Activated CD8-positive, alpha-beta memory T cell treated with anti-CD3 and anti-CD28 coated beads for 36 hours (primary cell): ENCODE measurements around the gene ZSCAN21. TPM values are rescaled to one million over a fixed set of nuclear protein-coding genes. Genes with fewer than 3 reads are reported as not detected.

Source experiments
- CTCF ChIA-PET: fragments of 350-600 bp; sonication (Branson Sonifier 250); formaldehyde crosslinking; loops from one replicate; lab custom pipeline; 2021; ENCODE audit warnings: antibody characterized with exemption; lab: Charles Lee
- POLR2A ChIA-PET: fragments of 350-600 bp; sonication (Branson Sonifier 250); formaldehyde crosslinking; loops from one replicate; lab custom pipeline; 2021; ENCODE audit warnings: antibody characterized with exemption; lab: Charles Lee
- total RNA-seq, 2 experiments: library from RNA; stranded (reverse); gene quantifications; one replicate each; pipeline ENCODE4 v1.2.3, GENCODE V29; 2021

Gene ZSCAN21
- total RNA-seq, 2 experiments from 2014 or later, result 9.6 to 9.9 TPM

DNA sequence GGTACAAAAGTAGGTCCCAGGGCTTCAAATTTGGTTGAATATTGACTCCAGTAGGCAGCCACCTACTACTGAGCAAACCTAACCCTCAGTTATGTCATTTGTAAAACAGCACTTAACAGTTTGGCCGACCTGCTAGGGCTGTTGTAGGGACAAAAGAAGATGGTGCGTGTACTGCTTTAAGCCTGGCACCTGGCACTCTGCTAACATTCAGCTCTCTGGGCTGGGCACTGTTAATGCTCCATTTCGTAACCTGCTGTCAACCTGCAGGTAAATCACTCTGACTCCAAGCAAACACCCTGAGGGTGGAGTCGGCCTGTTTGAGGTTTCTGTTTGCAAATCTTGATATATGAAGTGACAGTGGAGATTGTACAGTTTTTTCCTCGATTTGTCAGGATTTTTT is 27.0 kb upstream of the ZSCAN21 start:
- ChIA-PET CTCF (no interaction called here), POLR2A (interaction anchor here (0.7 kb wide), 1 partner anchor 126 kb away, joined by 3 read pairs; the partner anchor contains the start of gene LAMTOR4)

DNA sequence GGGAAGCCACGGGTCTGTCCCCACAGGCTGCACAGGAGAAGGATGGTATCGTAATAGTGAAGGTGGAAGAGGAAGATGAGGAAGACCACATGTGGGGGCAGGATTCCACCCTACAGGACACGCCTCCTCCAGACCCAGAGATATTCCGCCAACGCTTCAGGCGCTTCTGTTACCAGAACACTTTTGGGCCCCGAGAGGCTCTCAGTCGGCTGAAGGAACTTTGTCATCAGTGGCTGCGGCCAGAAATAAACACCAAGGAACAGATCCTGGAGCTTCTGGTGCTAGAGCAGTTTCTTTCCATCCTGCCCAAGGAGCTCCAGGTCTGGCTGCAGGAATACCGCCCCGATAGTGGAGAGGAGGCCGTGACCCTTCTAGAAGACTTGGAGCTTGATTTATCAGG is 26.0 kb upstream of the ZSCAN21 start:
- POLR2A ChIA-PET, result no interaction called here
- CTCF ChIA-PET, result interaction anchor here (1.0 kb wide), 1 partner anchor 611 kb away, joined by 3 read pairs; no protein-coding TSS in a partner anchor

DNA sequence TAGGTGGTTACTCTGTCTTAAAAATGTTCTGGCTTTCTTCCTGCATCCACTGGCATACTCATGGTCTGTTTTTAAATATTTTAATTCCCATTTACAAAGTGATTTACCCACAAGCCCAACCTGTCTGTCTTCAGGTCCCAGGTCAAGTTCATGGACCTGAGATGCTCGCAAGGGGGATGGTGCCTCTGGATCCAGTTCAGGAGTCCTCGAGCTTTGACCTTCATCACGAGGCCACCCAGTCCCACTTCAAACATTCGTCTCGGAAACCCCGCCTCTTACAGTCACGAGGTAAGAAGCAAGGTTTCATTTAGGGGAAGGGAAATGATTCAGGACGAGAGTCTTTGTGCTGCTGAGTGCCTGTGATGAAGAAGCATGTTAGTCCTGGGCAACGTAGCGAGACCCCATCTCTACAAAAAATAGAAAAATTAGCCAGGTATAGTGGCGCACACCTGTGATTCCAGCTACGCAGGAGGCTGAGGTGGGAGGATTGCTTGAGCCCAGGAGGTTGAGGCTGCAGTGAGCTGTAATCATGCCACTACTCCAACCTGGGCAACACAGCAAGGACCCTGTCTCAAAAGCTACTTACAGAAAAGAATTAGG is 25.5 kb upstream of the ZSCAN21 start:
- CTCF ChIA-PET, result interaction anchor here (0.9 to 1.0 kb wide), 2 partner anchors 34 to 610 kb away, joined by 3 read pairs; no protein-coding TSS in a partner anchor

DNA sequence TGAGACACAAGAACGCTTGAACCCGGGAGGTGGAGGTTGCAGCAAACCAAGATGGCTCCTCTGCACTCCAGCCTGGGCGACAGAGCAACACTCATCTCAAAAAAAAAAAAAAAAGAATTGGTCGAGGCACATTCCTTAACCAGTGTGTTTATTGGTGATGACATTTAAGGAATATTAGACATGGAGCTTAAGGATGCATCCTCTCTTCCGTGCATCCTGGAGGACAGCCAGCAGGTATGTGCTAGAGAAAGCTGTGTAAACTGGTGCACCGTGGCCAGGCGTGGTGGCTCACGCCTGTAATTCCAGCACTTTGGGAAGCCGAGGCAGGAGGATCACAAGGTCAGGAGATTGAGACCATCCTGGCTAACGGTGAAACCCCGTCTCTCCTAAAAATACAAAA is 22.4 kb upstream of the ZSCAN21 start:
- ChIA-PET POLR2A (interaction anchor here (0.6 to 0.9 kb wide), 2 partner anchors 11 to 55 kb away, joined by 4 read pairs; no protein-coding TSS in a partner anchor), CTCF (interaction anchor here (0.7 kb wide), 1 partner anchor 99 kb away, joined by 5 read pairs; no protein-coding TSS in a partner anchor)

More for the DNA sequence above, 25.5 kb upstream of the ZSCAN21 start:
- POLR2A ChIA-PET, result no interaction called here

DNA sequence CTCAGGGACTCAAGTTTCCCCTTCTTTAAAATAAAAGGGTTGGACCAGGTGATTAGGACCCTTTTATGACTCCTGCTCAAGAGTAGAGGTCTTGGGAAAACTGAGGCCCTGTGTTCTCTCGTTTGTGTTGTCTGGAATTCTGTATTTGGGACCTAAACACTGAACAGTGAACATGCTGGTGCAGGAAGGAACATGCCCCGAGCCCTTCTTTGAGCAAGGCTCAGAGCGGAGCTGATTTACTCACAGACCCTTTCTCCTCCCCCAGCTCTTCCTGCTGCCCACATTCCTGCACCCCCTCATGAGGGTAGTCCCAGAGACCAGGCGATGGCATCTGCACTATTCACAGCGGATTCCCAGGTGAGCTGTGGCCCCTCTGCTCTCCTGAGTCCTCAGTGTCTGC is 20.0 kb upstream of the ZSCAN21 start:
- POLR2A ChIA-PET, result interaction anchor here (1.1 kb wide), 1 partner anchor 10 kb away, joined by 4 read pairs; no protein-coding TSS in a partner anchor
- CTCF ChIA-PET, result interaction anchor here (0.6 kb wide), 1 partner anchor 8 kb away, joined by 4 read pairs; no protein-coding TSS in a partner anchor

DNA sequence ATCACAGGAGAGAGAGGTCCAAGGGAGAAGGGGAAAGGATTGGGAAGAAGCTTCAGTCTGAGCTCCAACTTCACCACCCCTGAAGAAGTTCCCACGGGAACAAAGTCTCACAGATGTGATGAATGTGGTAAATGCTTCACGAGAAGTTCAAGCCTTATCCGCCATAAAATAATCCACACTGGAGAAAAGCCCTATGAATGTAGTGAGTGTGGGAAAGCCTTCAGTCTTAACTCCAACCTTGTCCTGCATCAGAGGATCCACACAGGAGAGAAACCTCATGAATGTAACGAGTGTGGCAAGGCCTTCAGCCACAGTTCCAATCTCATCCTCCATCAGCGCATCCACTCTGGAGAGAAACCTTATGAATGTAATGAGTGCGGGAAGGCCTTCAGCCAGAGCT is 16.0 kb upstream of the ZSCAN21 start:
- ChIA-PET CTCF (no interaction called here), POLR2A (no interaction called here)

DNA sequence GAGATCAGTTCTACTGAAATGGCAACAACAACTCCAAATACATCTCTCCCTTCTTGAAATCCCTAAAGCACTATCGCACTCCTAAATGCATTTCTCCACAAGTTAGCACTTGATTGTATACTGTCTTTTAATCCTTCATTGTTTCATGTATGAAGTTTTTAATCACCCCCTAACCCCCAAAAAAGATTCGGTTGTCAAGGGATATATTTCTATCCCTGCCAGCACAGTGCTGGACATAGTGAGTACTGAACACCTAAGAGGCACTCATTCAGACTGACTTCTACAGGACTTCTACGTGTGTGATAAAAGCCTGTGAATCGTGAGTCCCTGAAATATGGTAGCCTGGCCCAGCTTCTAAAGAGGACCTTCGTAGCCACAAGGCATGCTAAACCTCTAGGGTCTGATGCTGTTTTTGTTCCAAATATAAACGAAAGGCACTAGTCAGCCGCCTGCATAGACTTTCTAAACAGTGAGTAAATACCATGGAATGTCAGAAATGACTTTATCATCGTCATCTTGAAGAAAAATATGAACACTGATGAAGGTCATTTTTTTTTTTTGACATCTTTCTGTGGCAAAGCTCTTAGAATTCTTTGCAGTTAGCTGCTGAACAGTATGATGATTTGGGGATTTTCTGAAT is 14.6 kb upstream of the ZSCAN21 start:
- ChIA-PET CTCF (no interaction called here), POLR2A (no interaction called here)

DNA sequence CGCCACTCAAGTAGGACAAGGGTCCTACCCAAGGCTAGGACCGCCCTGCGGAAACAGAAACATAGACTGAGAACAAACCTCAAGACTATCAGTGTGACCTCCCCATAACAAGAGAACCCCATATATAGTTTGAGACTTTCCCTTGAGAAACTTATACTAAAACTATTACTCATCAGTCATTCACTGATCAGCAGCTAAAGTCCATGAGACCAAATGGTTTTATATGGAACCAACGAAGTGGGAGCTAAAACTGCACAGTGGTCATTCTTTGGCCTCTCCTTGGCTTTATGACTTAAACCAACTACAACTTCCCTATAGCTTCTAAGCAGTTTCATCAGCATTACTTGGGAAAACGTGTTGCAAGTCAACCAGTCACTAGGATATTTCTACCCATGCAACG is 13.7 kb upstream of the ZSCAN21 start:
- CTCF ChIA-PET, result no interaction called here
- POLR2A ChIA-PET, result no interaction called here

DNA sequence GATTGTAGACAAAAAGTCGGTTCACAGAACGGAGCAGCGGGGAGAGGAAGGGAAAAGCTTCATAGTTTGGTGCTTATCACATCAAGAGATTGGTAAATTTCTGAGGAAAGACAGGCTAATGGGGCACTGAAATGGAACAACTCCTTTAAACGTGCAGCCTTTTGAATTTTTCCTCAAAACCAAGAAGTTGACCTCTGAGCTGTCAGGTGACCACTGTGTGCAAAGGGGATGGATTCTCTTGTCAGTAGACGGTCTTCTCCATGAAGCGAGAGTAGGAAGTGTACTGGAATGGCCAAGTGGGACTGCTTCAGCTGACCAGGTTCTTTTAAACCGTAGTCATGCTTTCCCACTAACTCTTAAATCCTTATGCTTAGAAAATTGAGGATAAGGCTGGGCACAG is 11.2 kb upstream of the ZSCAN21 start:
- CTCF ChIA-PET, result interaction anchor here (1.3 kb wide), 1 partner anchor 52 kb away, joined by 3 read pairs; no protein-coding TSS in a partner anchor
- POLR2A ChIA-PET, result no interaction called here

DNA sequence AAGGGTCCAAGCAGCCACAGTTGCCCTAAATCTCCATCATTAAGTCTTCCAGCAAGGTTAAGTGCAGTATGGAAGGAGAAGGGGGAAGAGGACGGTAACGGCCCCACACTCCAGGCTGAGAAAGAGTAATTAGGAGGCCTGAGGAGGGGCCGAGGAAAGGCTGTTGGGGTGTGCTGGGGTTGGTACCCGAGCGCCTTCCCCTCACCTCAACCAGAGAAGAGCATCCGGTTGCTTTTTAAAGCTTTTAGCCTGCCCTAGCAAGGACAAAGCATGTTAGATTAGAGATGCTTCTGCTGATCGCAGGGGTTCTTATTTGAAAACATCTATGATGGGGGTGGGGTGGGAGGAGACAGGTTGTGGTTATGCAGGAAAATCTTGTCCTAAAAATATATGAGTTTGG is 9.0 kb upstream of the ZSCAN21 start:
- POLR2A ChIA-PET, result no interaction called here

DNA sequence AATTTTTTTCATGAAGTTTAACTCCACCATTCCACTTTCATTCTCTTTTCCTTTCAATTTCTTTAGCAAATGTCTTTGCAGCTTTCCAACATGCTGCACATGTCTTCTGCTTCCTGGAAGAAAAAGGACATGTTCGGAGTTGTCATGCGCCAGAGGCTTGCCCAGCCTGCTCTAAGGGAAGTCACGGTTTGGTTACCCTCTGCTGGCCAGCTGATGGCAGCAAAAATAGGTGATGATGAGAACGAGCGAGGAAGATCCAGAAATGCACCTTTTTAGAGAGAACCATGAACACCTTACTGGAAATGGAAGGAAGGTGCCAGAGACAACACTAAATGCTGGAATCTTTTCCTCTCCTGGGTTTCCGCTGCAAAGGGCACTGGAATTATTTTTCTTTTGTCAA is 4.9 kb upstream of the ZSCAN21 start:
- CTCF ChIA-PET, result interaction anchor here (0.8 kb wide), 1 partner anchor 303 kb away, joined by 5 read pairs; no protein-coding TSS in a partner anchor

More for the DNA sequence above, 9.0 kb upstream of the ZSCAN21 start:
- CTCF ChIA-PET, result no interaction called here

DNA sequence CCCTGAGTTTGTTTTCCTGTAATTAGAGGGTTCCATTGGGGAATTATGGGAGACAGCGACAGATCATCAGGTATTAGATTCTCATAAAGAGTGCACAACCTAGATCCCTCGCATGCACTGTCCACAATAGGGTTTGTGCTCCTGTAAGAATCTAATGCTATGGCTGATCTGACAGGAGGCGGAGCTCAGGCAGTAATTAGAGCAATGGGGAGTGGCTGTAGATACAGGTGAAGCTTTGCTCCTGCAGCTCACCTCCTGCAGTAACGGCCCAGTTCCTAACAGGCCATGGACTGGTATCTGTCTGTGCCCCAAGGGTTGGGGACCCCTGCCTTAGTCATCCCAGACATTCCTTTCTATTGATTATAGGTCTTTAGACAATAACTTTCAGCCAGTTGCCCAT is 894 bp upstream of the ZSCAN21 start:
- ChIA-PET CTCF (interaction anchor here (0.7 to 1.8 kb wide), 3 partner anchors 32 to 57 kb away, joined by 3 to 4 read pairs (median 3); no protein-coding TSS in a partner anchor), POLR2A (interaction anchor here (0.6 kb wide), 2 partner anchors 12 to 22 kb away, joined by 3 to 5 read pairs; no protein-coding TSS in a partner anchor)

More for the DNA sequence above, 4.9 kb upstream of the ZSCAN21 start:
- POLR2A ChIA-PET, result no interaction called here

DNA sequence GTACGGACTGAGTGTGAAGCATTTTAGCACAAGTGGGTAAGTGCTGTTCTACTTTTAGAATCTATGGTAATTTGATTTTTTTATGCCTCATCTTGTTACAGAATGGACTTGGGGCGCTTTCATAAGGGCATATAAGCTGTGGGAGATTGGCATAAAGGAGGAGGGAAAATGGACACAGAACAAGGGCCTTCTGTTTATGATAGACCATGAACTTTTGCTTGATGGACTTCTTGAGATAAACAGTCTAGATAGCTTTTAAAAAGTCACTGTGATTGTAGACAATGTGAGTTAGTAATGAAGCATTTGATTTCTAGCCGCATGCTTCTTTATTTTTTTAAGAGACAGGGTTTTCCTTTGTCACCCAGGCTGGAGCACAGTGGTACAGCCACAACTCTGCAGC is 2.0 kb downstream of the ZSCAN21 start:
- CTCF ChIA-PET, result interaction anchor here (0.7 kb wide), 1 partner anchor 64 kb away, joined by 3 read pairs; no protein-coding TSS in a partner anchor
- POLR2A ChIA-PET, result interaction anchor here (0.6 to 1.2 kb wide), 2 partner anchors 25 to 41 kb away, joined by 3 read pairs; no protein-coding TSS in a partner anchor

DNA sequence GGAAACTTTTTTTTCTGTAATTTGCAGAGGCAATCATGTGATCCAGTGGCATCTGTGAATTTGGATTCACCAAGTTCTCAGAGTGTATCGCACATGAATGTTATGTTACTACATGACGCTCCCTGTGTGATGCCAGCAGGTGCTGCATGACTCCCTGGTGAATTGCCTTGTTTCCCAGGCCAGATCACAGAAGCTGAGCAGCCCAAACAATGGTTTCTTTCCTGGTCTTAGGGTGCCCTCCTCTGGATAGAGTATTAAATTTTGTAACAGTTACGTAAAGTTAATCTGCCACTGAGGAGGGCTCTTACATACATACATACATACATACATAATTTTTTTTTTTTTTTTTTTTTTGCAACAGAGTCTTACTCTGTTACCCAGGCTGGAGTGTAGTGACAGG is 3.6 kb downstream of the ZSCAN21 start:
- ChIA-PET POLR2A (no interaction called here), CTCF (interaction anchor here (1.2 to 1.6 kb wide), 5 partner anchors 33 to 140 kb away, joined by 3 to 10 read pairs (median 7); no protein-coding TSS in a partner anchor)

DNA sequence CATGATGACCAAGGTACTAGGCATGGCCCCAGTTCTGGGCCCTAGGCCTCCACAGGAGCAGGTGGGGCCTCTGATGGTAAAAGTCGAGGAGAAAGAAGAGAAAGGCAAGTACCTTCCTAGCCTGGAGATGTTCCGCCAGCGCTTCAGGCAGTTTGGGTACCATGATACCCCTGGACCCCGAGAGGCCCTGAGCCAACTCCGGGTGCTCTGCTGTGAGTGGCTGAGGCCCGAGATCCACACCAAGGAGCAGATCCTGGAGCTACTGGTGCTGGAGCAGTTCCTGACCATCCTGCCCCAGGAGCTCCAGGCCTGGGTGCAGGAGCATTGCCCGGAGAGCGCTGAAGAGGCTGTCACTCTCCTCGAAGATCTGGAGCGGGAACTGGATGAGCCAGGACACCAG is 7.4 kb downstream of the ZSCAN21 start:
- CTCF ChIA-PET, result no interaction called here
- POLR2A ChIA-PET, result no interaction called here

DNA sequence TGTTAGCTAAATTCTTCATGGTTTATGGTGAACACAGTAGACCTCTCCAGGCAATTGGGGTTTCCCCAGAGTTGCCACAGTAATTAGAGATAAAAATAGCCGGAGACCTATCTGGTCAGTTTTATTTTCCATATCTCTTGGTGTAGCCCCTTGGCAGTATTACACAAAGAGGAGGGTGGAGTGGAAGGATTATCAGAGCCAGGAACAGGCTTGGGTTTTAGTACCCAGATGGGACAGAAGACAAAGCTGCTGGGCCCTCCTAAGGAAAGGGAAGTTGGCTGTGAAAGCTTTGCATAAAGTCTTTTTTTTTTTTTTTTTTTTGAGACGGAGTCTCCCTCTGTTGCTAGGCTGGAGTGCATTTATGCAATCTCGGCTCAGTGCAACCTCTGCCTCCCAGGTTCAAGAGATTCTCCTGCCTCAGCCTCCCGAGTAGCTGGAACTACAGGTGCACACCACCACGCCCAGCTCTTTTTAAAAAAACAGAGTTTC is 9.7 kb downstream of the ZSCAN21 start:
- ChIA-PET POLR2A (no interaction called here), CTCF (interaction anchor here (0.7 kb wide), 1 partner anchor 117 kb away, joined by 3 read pairs; no protein-coding TSS in a partner anchor)

DNA sequence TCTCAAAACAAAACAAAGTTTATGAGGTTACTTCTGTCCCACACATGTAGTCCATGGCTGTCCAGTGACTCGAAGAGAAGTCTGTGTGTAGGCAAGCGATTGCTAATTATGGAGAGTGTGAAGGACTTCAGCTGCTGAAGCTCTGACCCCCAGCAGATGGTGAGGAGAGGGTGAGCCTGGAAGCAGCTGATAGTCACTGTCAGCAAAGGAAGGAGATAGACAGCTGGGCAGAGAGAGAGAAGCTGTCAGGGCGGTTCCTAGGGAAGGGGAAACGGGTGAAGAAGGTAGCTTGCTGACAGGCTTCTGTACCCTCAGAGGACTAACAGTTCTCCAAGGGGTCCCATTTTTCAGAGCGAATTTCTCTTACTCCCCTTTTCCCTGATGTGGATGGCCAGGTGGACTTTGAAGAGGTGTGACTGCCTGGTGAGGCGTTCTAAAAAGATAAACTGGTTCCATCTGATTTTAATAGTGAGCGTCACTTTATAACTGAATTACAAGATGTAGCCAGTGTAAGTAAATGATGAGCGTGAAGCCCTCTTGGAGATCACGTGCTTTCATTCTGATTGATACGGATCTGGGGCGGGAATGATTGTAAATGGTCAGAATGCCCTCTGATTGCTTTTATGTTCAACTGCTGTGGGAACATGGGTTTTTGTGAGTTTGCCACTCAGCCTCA is 12.1 kb downstream of the ZSCAN21 start:
- CTCF ChIA-PET, result interaction anchor here (1.6 kb wide), 1 partner anchor 16 kb away, joined by 3 read pairs; no protein-coding TSS in a partner anchor
- POLR2A ChIA-PET, result no interaction called here

DNA sequence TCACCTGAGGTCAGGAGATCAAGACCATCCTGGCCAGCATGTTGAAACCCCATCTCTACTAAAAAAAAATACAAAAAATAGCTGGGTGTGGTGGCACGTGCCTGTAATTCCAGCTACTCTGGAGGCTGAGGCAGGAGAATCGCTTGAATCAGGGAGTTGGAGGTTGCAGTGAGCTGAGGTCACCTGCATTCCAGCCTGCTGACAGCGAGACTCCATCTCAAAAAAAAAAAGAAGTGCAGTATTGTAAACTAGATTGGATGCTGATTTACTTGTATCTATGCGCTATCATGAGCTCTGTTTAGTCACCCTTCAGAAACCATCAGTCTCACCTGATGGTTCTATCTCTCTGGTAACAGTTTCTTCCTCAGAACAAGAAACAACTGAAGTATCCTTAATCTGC is 13.8 kb downstream of the ZSCAN21 start:
- ChIA-PET POLR2A (no interaction called here), CTCF (no interaction called here)

DNA sequence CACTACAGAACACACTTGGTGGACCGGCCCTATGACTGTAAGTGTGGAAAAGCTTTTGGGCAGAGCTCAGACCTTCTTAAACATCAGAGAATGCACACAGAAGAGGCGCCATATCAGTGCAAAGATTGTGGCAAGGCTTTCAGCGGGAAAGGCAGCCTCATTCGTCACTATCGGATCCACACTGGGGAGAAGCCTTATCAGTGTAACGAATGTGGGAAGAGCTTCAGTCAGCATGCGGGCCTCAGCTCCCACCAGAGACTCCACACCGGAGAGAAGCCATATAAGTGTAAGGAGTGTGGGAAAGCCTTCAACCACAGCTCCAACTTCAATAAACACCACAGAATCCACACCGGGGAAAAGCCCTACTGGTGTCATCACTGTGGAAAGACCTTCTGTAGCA is 14.6 kb downstream of the ZSCAN21 start:
- ChIA-PET CTCF (interaction anchor here (0.5 to 1.4 kb wide), 2 partner anchors 8 to 228 kb away, joined by 3 to 4 read pairs; no protein-coding TSS in a partner anchor), POLR2A (no interaction called here)
